CD4-positive, alpha-beta T cell treated with Interleukin-4 for 4 hours (primary cell): Measurements from ENCODE around the gene HECTD3.

Experiments used
- DNase-seq: peaks from one replicate; pipeline ENCODE4 v3.0.0-alpha.2; 2020

Gene HECTD3

GRCh38 chr1:45010855-45011811 is at the start of gene HECTD3:
Gene HECTD3 (minus strand): TSS chr1:45011324. CDS start chr1:45011257, 67 bp downstream.
- DNase-seq = peak; percentile 77

DNA sequence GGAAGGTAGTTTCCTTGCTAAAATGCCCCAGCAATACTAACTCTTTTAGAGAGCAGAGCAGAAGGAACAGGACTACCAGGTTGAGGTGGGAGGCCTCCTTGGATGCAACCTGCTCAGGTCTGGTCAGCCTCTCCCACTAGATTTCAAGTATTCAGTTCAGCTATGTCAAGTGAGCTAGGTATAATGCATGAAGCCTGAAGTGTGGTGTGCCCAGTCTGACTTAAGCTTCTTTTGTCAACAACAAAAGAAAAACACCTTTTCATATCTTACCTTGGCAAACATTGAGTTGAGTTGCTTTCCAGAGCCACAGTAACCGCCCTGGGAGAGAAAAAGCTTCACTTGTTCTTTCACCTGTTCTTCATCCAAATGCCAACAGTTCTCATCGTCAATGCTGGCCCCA is 48.7 kb upstream of the HECTD3 start:
- DNase-seq = no peak

- DNase-seq = no peak
These were observed 46.4 kb upstream of the HECTD3 start for GRCh38 chr1:45057542-45057941.

GRCh38 chr1:45051005-45051772 is 40.1 kb upstream of the HECTD3 start:
- peak; percentile 12 for DNase-seq

DNA sequence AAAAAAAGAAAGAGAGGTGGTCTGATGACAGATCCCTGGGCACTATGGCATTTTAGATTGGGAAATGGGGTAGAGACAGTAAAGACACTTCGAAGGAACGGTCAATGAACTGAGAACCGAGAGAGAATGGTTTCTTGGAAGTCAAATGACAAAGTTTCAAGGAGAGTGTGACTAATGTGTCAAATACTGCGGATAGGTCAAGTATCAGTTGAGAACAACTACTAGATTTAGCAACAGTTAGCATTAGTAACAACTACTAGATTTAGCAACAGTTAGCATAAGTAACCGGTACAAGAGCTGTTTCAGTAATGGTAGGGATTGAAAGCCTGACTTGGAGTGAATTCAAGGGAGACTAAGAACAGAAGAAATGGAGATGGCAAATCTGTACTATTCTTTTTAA is 35.9 kb upstream of the HECTD3 start:
- no peak for DNase-seq

DNA sequence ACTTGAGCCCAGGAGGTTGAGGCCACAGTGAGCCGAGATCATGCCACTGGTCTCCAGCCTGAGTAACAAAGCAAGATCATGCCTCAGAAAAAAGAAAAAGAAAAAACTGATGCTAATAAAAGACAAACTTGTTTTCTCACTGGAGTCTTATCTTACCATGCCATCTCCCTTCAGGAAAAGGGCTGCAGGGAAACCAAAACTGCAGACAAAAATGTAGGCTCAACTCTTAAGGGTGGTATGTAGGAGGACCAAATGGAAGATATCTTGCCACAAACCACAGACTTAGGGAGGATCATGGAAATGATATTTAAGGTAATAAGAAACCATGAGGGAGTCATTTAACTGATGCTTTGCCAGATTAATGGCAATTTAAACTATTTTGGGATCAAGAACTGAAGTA is 33.8 kb upstream of the HECTD3 start:
- no peak for DNase-seq

DNA sequence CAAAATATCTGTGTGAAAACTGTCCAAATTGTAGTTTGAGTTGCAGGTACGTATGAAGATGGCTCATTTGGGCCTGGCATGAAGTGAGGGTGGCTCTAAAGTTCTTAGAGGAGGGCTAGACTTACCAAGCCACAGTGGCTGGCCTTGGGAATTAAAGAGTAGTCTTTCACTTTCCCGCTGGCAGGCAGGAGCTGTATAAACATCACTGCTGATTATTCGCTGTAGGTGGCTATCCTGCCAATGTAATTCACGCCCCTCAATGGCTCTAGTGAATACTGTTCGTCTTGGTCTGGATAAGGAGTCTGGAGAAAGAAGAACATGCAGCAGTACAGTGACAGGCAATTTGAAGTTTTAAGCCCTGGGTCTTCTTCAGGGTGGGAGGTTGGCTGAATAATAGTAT is 32.0 kb upstream of the HECTD3 start:
- no peak for DNase-seq

DNA sequence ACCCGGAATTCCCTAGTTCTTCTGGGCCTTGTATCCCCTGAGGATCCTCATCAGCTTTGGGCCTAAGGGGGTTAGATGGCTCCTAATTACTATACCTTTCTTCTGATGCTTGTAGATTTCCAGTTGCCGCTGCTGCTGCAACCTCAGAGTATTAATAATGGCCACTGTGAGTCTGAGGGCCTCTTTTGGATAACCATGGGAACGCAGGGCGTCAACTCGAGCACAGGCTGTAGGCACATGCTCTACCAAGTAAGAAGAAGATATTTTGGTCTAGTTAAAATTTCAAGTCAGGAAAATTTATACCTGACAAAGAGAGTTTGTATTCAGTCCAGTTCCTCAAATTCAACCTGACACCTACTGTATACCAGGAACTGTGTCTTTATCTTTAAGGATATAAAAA is 29.2 kb upstream of the HECTD3 start:
- no peak for DNase-seq

GRCh38 chr1:45038661-45039364 is 27.7 kb upstream of the HECTD3 start:
- DNase-seq = no peak

- no peak for DNase-seq
These were observed 27.1 kb upstream of the HECTD3 start for GRCh38 chr1:45038240-45038639.

DNA sequence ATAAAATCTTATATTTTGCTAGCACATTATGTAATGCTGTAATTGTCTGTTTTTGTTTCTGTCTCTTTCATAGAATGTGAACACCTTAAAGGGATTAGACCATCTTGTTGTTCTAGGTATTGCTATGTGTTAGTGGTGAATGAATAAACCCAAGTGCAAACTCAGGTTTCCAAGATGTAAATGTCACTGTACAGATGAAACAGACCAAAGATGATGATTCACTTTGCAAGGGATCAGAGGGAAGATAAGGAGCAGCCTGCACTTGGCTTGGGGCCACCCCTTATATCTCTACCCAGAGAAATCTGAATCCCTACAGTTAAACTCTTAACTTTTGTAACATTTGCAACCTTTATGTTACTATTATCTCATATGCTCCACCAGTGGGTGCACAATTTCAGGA is 26.3 kb upstream of the HECTD3 start:
- no peak for DNase-seq

GRCh38 chr1:45035631-45036301 is 24.6 kb upstream of the HECTD3 start:
- no peak for DNase-seq

DNA sequence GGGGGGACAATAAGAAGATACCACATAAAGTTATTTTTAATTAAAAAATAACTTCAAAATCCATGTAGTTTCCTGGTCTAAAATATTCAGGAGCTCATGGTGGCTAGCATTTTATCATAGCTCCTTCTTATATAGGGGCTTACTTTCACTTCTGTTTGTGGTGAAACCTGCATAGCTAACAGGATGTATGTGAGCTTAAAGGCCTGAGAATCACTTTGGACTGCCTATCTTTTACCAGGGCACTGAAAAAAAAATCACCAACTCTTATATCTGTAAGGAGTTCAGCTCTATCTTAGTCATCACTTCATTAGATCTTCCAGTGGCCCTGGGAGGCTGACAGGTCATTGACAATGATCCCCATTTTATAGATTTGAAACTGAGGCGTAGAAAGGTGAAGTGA is 22.2 kb upstream of the HECTD3 start:
- DNase-seq = no peak

GRCh38 chr1:45032837-45033236 is 21.7 kb upstream of the HECTD3 start:
- DNase-seq = no peak

DNA sequence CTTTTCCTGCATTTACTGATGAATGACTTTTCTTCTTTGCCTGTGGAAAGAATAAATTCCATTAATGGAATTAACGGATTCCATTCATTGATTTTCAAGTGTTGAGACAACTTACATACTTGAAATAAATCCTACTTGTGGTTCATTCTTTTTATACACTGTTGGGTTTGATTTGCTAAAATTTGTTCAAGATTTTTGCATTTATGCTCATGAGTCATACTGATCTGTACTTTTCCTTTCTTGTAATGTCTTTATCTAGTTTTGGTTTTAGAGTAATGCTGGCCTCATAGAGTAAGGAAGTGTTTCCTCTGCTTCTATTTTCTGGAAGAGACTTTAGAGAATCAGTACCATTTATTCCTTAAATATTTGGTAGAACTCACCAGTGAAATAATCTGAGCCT is 15.3 kb upstream of the HECTD3 start:
- DNase-seq = no peak

DNA sequence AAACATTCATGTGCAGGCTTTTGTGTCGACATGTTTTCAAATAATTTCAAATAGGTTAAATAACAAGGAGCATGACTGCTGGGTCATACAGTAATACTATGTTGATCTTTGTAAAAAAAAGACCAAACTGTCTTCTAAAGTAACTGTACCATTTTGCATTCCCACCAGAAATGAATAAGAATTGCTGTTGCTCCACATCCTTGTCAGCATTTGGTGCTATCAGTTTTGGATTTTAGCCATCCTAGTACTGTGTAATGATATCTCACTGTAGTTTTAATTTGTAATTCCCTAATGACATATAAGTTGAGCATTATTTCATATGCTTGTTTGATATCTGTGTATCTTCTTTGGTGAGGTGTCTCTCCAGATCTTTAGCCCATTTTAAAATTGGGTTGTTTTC is 12.5 kb upstream of the HECTD3 start:
- no peak for DNase-seq

DNA sequence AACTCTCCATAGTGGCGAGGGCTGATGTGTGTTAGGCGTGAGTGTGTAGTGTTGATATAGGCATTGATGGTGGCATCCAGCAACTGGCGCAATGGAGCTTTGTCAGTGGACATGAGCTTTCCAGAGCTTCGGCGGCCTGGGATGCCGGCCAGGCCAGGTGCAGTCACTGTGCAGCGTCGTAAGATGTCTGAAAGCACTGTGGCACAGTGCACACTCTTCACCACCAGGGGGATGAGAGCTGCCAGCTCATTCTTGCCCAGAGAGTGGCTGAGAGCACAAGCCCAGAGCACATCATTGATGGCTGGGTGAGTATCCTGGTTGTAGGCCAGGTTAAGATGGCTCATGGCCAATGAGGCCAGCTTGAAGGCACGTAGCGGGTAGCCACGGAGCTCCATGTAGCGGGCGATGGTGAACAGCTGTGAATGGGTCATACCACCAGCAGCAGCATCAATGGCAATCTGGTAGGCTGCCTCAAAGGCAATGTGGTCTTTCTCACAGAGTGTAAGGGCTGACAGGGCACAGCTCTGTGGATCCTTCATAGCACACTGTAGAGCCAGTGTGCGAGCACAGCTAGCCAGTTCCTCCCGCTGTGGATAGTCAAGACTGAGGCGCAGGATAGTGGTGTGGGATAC is 7.6 kb upstream of the HECTD3 start:
- DNase-seq = peak; percentile 55

GRCh38 chr1:45016767-45017166 is 5.6 kb upstream of the HECTD3 start:
- DNase-seq = no peak

GRCh38 chr1:45016090-45016697 is 5.1 kb upstream of the HECTD3 start:
- no peak for DNase-seq

DNA sequence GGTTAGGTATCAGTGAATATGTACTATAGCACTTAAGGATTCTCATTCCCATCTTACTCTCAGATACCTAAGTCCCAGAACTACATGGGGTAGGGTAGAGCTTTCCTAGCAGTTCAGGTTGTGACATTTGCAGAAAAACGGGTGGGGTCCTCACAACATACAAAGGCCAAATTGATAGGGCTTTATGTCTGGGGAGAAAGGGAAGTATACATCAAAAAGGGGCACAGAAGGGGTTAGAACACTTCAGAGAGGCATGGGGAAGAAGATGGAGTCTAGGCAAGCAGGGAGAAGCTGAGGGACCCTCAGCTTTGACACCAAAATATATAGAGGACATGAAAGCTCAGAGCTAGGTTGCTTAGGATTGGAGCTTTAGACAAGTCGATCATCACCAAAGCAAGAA is 4.6 kb upstream of the HECTD3 start:
- no peak for DNase-seq

DNA sequence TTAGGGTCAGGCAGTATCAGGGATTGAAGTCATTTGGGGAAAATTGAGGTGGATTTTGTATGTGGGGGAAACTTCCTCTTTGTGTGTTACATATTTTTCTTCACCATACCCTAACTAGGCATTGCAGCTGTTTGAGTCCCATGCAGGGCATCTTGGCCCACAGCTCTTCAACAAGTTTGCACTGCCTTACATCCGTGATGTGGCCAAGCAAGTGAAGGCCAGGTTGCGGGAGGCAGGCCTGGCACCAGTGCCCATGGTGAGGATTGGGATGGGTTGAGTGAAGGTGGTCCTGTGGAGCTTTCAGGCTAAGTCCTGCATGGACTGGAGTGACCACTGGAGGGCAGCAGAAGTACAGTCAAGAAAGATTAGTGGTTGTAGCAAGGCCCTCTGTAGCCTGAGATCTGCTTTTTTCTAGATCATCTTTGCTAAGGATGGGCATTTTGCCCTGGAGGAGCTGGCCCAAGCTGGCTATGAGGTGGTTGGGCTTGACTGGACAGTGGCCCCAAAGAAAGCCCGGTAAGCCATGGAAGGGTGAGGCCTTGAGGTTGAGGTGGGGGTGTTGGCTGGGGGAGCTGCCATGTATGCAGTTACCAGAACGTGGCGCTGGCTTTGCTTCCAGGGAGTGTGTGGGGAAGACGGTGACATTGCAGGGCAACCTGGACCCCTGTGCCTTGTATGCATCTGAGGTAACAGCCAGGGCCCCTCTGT is 3.4 kb upstream of the HECTD3 start:
- peak; percentile 84 for DNase-seq
